ENCODE results near the gene CSTPP1.
A peak's percentile ranks its signal among the peaks of the same experiment; 100 is the strongest.

The CSTPP1 gene

GRCh38 chr11:47143322-47143721 lies 206.8 kb downstream of the CSTPP1 start:
- DNase-seq, result no peak

- DNase-seq, result no peak
Measured at GRCh38 chr11:47144541-47144940, 208.0 kb downstream of the CSTPP1 start.

- DNase-seq, result no peak
Measured at GRCh38 chr11:47147250-47147649, 210.7 kb downstream of the CSTPP1 start.

- no peak for DNase-seq
Measured at GRCh38 chr11:47147681-47148080, 211.1 kb downstream of the CSTPP1 start.

- DNase-seq, result no peak
Measured at GRCh38 chr11:47148270-47148669, 211.7 kb downstream of the CSTPP1 start.

GRCh38 chr11:47148903-47149531 lies 212.5 kb downstream of the CSTPP1 start:
- DNase-seq, result no peak

- no peak for DNase-seq
Measured at GRCh38 chr11:47149782-47150181, 213.2 kb downstream of the CSTPP1 start.

GRCh38 chr11:47152126-47152952 lies 215.8 kb downstream of the CSTPP1 start:
- no peak for DNase-seq

- peak; percentile 66 to 74 for DNase-seq
Measured at GRCh38 chr11:47152953-47153950, 216.7 kb downstream of the CSTPP1 start.

GRCh38 chr11:47154616-47155570 lies 218.3 kb downstream of the CSTPP1 start:
- no peak for DNase-seq

- no peak for DNase-seq
Measured at GRCh38 chr11:47155879-47156278, 219.3 kb downstream of the CSTPP1 start.

GRCh38 chr11:47156333-47156732 lies 219.8 kb downstream of the CSTPP1 start:
- no peak for DNase-seq

GRCh38 chr11:47156951-47157350 lies 220.4 kb downstream of the CSTPP1 start:
- DNase-seq, result no peak

GRCh38 chr11:47157805-47158204 lies 221.2 kb downstream of the CSTPP1 start:
- DNase-seq, result no peak

GRCh38 chr11:47158242-47158641 lies 221.7 kb downstream of the CSTPP1 start:
- no peak for DNase-seq

GRCh38 chr11:47160753-47161133 lies 224.2 kb downstream of the CSTPP1 start:
- no peak for DNase-seq

GRCh38 chr11:47161134-47161854 lies 224.7 kb downstream of the CSTPP1 start:
- peak; percentile 62 to 64 for DNase-seq

- DNase-seq, result no peak
Measured at GRCh38 chr11:47161890-47162289, 225.3 kb downstream of the CSTPP1 start.

- no peak for DNase-seq
Measured at GRCh38 chr11:47162426-47162825, 225.9 kb downstream of the CSTPP1 start.

GRCh38 chr11:47163193-47163592 lies 226.6 kb downstream of the CSTPP1 start:
- no peak for DNase-seq

GRCh38 chr11:47163898-47164297 lies 227.3 kb downstream of the CSTPP1 start:
- DNase-seq, result no peak
